HG03097 (cell line): ENCODE measurements around the gene ASS1.

Source experiments
- ATAC-seq: cut with Tn5 transposase; IDR thresholded peaks from one replicate; pipeline ENCODE4 v1.9.1; 2021; ENCODE audit not compliant: unreplicated experiment, low FRiP score

Gene ASS1

DNA sequence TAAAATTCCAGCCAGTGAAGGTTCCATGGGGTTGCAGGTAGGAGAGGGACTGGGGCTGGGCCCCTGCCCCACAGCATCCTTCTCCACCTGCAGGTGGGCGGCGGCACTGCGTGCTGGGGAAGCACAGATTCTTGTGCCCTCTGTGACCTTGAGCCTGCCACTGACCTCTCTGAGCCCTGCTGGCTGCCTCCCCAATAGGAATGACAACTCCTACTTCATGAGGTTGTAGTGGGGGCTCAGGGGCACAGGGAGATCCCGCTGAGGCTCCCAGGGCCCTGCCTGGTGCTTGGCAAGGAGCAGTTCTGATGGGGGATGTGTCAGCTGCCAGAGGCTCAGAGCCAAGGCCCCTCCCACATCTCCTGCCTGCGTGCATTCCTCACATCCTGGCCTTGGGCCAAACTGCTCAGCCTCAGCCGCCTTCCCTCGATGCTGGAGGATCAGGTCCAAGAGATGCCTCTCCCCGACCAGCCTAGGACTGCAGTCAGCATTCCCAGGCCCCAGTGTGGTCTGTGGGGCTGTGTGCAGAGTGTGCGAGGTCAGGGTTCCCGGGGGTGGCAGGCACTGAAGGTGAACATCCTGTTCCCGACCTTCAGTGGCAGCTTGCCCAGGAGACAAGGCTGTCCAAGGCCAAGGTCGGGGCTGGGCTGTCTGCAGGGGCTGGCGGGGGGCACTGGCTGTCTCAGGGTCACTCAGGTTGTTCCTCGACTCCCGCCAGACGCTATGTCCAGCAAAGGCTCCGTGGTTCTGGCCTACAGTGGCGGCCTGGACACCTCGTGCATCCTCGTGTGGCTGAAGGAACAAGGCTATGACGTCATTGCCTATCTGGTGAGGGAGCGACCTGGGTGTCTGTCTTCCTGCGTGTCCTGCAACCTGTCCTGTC is 7.0 kb downstream of the ASS1 start:
- ATAC-seq, result no peak

GRCh38 chr9:130452835-130453234 is 8.1 kb downstream of the ASS1 start:
- no peak for ATAC-seq

GRCh38 chr9:130453487-130453886 is 8.7 kb downstream of the ASS1 start:
- ATAC-seq, result no peak

DNA sequence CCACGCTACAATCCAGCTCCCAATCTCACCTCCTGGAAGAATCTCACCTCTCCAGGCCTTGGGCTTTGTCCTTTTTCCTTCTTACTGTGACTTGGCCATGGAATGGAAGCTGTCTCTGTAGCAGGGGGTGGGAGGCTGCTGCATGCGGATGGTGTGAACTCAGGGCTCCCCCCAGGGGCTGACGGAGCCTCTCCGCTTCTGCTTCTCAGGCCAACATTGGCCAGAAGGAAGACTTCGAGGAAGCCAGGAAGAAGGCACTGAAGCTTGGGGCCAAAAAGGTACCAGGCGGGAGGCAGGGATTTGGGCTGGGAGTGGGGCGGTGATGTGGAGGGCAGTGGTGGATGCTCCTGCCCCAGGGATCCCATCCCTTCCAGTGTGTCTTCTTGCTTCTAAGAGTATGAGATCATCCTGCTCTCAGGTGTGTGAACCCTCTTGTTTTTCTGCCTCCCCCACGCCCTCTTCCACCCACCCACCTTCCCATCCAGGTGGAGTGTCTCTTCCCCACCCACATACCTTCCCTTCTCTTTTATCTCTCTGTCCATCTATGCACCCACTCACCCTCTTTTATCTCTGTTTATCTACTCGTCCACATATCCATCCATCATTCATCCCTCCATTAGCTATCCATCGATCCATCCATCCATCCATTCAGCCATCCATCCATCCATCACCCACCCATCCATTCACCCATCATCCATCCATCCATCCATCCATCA is 9.5 kb downstream of the ASS1 start:
- no peak for ATAC-seq

- no peak for ATAC-seq
Observed at GRCh38 chr9:130454812-130455325, 10.1 kb downstream of the ASS1 start.

DNA sequence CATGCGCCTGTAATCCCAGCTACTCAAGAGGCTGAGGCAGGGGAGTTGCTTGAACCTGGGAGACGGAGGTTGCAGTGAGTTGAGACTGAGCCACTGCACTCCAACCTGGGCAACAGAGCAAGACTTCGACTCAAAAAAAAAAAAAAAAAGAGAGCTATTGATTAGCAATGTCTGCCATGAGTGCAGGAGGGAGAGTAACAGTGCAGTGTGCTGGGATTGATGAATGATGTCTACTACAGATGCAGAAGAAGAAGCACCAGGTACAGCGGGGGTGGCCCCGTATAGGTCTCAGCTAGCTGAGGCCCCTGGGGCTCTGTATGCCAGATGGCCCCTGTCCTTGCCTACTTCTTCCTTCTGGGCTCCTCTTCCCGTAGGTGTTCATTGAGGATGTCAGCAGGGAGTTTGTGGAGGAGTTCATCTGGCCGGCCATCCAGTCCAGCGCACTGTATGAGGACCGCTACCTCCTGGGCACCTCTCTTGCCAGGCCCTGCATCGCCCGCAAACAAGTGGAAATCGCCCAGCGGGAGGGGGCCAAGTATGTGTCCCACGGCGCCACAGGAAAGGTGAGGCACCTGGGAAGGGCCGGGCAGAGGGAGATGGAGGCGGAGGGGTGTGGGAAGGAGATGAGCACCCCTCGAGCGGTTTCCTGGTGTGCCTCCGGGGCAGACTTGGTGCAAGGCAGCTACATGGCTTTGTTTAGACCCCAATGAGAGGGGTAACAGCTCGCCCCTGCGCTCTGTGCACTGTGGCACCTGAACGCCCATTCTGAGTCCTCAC is 13.5 kb downstream of the ASS1 start:
- ATAC-seq, result no peak

DNA sequence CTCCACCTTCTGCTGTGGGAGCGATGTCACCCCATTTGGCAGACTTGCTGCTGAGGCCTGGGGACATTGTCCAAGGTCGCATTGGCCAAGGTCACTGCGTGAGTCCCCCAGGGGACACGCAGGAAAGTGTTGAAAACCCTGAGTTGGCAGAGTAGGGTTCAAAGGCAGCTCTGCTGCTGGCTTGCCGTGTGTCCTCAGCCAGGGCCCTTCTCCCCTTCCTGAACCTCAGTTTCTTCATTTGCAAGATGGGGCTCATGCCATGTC is 14.0 kb downstream of the ASS1 start:
- ATAC-seq, result no peak

DNA sequence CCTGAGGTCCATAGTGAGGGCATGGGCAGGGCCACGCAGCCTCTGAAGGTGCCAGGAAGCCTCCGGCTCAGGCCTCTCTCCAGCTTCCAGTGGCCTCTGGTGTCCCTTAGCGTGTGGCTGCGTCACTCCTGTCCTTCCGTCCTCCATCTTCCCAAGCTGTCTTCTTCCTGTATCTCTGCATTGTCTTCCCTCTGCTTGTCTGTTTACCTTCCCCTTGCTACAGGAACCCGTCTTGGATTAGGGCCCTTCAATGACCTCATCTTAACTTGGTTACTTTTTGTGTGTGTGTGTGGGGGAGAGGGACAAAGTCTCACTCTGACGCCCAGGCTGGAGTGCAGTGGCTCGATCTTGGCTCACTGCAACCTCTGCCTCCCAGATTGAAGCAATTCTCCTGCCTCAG is 14.4 kb downstream of the ASS1 start:
- no peak for ATAC-seq

GRCh38 chr9:130459941-130460669 is 15.3 kb downstream of the ASS1 start:
- ATAC-seq, result no peak

DNA sequence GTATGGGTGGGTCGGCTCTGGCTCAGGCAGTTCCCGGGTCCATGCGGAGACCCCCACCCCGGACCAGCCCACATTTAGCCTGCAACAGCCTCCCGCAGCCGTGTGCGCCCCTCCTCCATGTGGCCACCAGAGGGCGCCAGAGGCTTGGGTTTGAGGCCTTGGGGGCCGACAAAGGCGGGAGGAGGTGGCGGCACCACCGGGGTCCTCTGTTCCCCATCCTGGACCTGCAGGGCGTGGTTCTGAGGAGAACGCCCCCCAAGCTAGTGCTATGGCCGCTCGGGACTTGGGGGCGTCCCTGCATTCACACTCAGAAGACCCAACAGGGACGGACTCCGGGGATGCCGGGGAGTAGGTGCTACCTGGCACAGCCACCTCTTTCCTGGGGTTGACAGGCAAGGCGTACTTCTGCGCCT is 16.5 kb downstream of the ASS1 start:
- no peak for ATAC-seq

- no peak for ATAC-seq
Observed at GRCh38 chr9:130461731-130462130, 17.0 kb downstream of the ASS1 start.

GRCh38 chr9:130462685-130463540 is 18.2 kb downstream of the ASS1 start:
- no peak for ATAC-seq

GRCh38 chr9:130463763-130464745 is 19.3 kb downstream of the ASS1 start:
- no peak for ATAC-seq

DNA sequence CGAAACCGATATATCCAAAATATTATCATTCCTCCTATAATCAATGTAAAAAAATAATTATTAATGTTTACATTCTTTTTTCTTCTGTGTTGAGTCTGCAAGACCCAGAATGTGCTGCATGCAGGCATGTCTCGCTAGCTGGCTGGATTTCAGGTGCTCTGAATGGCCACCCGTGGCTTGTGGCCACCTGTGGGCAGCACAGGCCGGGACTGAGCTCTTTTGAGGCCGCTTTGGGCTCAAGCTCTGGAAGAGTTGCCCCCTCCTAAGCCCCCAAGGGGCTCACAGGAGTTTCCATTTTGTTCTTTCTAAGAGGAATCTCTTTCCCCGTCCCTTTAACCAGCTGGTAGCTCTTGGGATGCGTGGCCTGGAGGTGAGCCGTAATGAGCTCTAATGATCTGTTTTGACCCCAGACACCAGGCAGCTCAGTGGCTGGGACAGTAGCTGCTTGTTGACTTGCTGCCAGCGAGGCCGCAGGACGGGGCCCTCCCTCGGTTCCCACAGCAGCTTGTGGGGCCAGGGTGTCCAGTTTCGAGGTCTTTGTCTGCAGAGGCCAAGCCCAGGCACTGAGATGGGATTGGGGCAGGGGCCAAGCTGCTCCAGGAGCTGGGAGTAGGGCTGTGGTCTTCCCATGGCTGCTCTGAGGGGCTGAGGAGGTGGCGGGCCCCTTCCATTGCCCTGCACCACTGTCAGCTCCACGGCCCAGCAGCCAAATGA is 20.8 kb downstream of the ASS1 start:
- ATAC-seq, result no peak

GRCh38 chr9:130466537-130467217 is 21.9 kb downstream of the ASS1 start:
- no peak for ATAC-seq

- no peak for ATAC-seq
Observed at GRCh38 chr9:130467316-130467715, 22.6 kb downstream of the ASS1 start.

- no peak for ATAC-seq
Observed at GRCh38 chr9:130468566-130468965, 23.8 kb downstream of the ASS1 start.
